DMS 273 treated with DMSO at 0.1 percent for 48 hours (cell line): Measurements from ENCODE around the gene FANCD2.
"Not testable (repeated sequence)": the region's sequence is repeated elsewhere in the genome, so short reads cannot be mapped to it uniquely, and the experiment has no call there.

Source experiments
- DNase-seq: peaks from one replicate; lab custom pipeline; 2025; lab: John Stamatoyannopoulos, UW

The FANCD2 gene

GRCh38 chr3:10106919-10107318, 80.7 kb downstream of the FANCD2 start:
- no peak for DNase-seq

DNA sequence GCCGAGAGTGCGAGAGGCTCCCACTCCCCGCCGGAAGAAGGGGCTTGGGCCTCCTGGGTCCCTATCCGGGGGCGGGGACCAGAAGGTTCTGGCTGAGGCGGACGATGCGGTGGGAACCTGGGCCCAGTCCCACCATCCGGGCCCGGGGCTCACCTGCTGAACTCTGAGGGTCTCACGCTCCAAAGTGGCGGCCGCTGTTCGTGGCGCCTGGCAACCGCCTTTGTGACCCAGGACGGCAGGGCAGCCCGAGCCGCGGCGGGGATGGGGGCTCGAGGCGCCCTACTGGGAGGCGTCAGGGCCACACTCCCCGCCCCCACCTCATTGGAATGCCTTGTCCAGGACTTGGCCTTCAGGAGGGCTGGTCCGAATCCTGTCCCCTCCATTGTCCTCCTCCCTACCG, 81.9 kb downstream of the FANCD2 start, which contains the start of gene FANCD2OS:
FANCD2OS (minus strand) TSS at position 165 of the 400 bp plus-strand sequence. CDS start 3,481 bp downstream, outside the sequence.
- no peak for DNase-seq

GRCh38 chr3:10115326-10116137, 89.3 kb downstream of the FANCD2 start, which contains the start of gene BRK1:
BRK1 (plus strand) TSS chr3:10115675; CDS start chr3:10115702, 27 bp downstream.
- peak; percentile 81 for DNase-seq

DNA sequence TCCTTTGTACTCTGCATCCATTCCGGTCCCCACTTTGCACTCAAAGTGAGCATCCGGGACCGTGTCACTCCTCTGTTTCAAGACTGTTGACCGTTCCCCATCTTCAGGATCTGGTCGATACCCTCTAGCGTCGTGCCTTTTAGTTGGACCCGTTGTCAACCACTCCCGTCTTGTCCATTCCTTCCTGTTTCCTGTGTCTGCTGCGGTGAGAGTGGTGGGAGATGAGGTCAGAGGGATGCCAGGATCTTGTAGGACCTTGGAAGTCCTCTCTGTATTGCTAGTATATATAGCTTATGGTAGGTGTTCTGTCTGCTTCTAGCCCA, 89.9 kb downstream of the FANCD2 start:
- DNase-seq: no peak

- no peak for DNase-seq
Observed at GRCh38 chr3:10116928-10117327, 90.7 kb downstream of the FANCD2 start.

GRCh38 chr3:10119376-10119775, 93.1 kb downstream of the FANCD2 start:
- no peak for DNase-seq

- no peak for DNase-seq
Observed at GRCh38 chr3:10121064-10121463, 94.8 kb downstream of the FANCD2 start.

DNA sequence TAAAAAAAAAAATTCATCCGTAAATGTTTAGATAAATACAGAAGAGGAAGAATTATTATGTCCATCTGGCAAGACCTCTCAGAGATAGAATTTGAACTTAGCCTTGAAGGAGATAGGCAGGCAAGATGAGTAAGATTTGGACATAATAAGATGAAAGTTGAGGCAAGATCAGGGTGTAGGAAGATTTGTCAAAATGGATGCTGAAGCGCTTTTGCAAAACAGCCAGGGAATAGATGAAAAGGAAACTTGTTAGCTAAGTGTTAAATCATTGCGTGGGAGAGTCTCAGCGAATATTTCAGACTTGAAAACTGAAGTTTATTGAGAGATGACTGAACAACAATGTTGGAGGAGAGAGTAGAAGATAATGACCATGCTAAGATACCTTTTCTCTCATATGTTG, 96.5 kb downstream of the FANCD2 start:
- DNase-seq: no peak

- not testable (repeated sequence) for DNase-seq
Observed at GRCh38 chr3:10135872-10136271, 109.6 kb downstream of the FANCD2 start.

- DNase-seq: no peak
Observed at GRCh38 chr3:10136426-10137005, 110.3 kb downstream of the FANCD2 start.

DNA sequence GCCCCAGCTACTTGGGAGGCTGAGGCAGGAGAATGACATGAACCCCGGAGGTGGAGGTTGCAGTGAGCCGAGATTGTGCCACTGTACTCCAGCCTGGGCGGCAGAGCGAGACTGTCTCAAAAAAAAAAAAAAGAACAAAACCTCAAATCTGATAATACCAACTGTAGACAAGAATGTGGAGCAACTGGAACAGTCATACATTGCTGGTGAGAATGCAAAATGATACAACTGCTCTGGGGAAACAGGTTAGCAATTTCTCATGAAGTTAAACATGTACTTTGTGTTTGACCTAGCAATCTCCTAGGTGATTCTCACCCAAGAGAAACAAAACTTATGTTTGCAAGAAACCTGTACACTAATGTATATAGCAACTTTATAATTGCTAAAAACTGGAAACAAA, 110.9 kb downstream of the FANCD2 start:
- DNase-seq: no peak

- no peak for DNase-seq
Observed at GRCh38 chr3:10140996-10141546, 114.8 kb downstream of the FANCD2 start.

DNA sequence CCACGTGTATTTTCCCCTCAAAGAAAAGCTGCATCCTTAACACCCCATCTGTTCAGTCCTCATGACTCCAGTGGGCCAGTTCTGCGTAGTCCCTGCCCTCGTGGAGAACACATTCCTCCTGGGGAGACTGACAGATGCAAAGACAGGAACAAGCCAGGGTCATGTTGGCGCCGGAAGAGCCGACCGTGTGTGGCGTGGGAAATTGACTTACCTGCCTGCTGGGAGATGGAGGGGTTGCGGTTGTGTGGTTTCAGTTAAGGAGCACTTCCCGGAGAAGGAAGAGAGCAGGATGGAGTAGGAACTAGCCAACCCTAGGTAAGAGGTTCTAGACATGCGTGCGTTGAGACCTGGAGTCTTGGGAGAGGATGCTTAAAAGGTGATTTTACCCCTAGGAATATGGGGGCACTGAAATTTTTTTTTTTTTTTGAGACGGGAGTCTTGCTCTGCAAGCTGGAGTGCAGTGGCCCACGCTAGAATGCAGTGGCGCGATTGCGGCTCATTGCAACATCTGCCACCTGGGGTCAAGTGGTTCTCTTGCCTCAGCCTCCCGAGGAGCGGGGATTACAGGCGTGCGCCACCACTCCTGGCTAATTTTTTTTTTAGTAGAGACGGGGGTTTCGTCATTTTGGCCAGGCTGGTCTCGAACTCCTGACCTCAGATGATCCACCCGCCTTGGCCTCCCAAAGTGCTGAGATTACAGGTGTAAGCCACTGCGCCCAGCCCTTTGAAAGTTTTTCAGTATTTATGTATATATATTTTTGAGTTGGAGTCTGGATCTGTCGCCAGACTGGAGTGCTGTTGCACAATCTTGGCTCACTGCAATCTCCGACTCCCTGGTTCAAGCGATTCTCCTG, 116.7 kb downstream of the FANCD2 start:
- DNase-seq: no peak

- DNase-seq: no peak
Observed at GRCh38 chr3:10145685-10146084, 119.4 kb downstream of the FANCD2 start.

- DNase-seq: no peak
Observed at GRCh38 chr3:10149226-10149625, 123.0 kb downstream of the FANCD2 start.

DNA sequence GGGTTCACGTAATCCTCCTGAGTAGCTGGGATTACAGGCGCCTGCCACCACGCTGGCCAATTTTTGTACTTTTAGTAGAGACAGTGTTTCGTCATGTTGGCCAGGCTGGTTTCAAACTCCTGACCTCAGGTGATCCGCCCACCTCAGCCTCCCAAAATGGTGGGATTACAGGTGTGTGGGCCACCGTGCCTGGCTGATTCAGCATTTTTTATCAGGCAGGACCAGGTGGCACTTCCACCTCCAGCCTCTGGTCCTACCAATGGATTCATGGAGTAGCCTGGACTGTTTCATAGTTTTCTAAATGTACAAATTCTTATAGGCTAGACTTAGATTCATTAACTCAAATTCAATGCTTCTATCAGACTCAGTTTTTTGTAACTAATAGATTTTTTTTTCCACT, 124.8 kb downstream of the FANCD2 start:
- no peak for DNase-seq
